Osteoblast (primary cell): ENCODE results near the gene PDE6A. TPM values are rescaled to one million over a fixed set of nuclear protein-coding genes. Genes with fewer than 3 reads are reported as not detected.

Experiments used
- DNase-seq: peaks from one replicate; pipeline ENCODE4 v3.0.0; 2011; ENCODE audit warnings: low spot score, mixed read lengths; ENCODE audit not compliant: insufficient read length; ENCODE audit errors: missing footprints
- H2AFZ ChIP-seq: 2 replicates; pipeline ENCODE4 v1.6.0; 2011; ENCODE audit warnings: mild to moderate bottlenecking, low read length
- H3K27ac ChIP-seq: 2 replicates; pipeline ENCODE4 v1.5.1; 2011; ENCODE audit warnings: mild to moderate bottlenecking, low read depth, low read length, moderate library complexity
- H3K27me3 ChIP-seq: 2 replicates; pipeline ENCODE4 v1.6.0; 2012; ENCODE audit warnings: mild to moderate bottlenecking, control low read depth, inconsistent platforms, low read length, moderate library complexity; ENCODE audit not compliant: insufficient read depth
- H3K36me3 ChIP-seq: 2 replicates; pipeline ENCODE4 v1.5.1; 2011; ENCODE audit warnings: mild to moderate bottlenecking, low read length, control low read depth, moderate library complexity; ENCODE audit not compliant: insufficient read depth
- H3K4me1 ChIP-seq: 2 replicates; pipeline ENCODE4 v1.5.1; 2011; ENCODE audit warnings: mild to moderate bottlenecking, low read length, control low read depth, moderate library complexity; ENCODE audit not compliant: insufficient read depth
- H3K4me2 ChIP-seq: 2 replicates; pipeline ENCODE4 v1.6.0; 2011; ENCODE audit warnings: mild to moderate bottlenecking, low read length; ENCODE audit not compliant: insufficient read depth
- H3K4me3 ChIP-seq: fragments of 200-600 bp; sonication (generic); 3 replicates; pipeline ENCODE4 v1.5.1; 2012; ENCODE audit warnings: mild to moderate bottlenecking, low read length, inconsistent platforms; ENCODE audit not compliant: insufficient read depth
- H3K79me2 ChIP-seq: 2 replicates; pipeline ENCODE4 v1.6.0; 2012; ENCODE audit warnings: mild to moderate bottlenecking, low read length, control low read depth, inconsistent platforms; ENCODE audit not compliant: insufficient read depth
- H3K9me3 ChIP-seq: 2 replicates; pipeline ENCODE4 v1.5.1; 2011; ENCODE audit warnings: low read depth, low read length, control low read depth
- H4K20me1 ChIP-seq: 2 replicates; pipeline ENCODE4 v1.6.0; 2012; ENCODE audit warnings: mild to moderate bottlenecking, low read length, control low read depth; ENCODE audit not compliant: insufficient read depth
- CTCF ChIP-seq: IDR thresholded peaks from 2 replicates; pipeline ENCODE4 v1.5.1; 2011; ENCODE audit warnings: mild to moderate bottlenecking, low read depth, low read length, moderate library complexity; ENCODE audit errors: extremely low read depth
- total RNA-seq: library from RNA; depleted of rRNA; stranded (reverse); fragments of >200 nt; gene quantifications from 2 replicates; pipeline ENCODE4 v1.2.3, GENCODE V29; 2012

Gene PDE6A
- total RNA-seq, 1 donor: under 0.01 TPM

GRCh38 chr5:149888280-149888679, 56.3 kb downstream of the PDE6A start:
- Histone ChIP-seq H4K20me1 (no peaks in the 10 kb centered on the region), H3K36me3 (no peaks in the 10 kb centered on the region), H3K79me2 (no peaks in the 10 kb centered on the region), H3K4me3 (no peak overlapping the region), H3K27ac (no peak overlapping the region), H3K4me1 (peaks cover 26% of the 10 kb centered on the region), H3K27me3 (no peaks in the 10 kb centered on the region), H3K4me2 (no peak overlapping the region), H3K9me3 (no peaks in the 10 kb centered on the region), H2AFZ (no peak overlapping the region)
- TF ChIP-seq CTCF: no peak
- DNase-seq: no peak

- Histone ChIP-seq H3K27ac (peak overlapping the region; percentile 53), H2AFZ (peak overlapping the region; percentile 69), H3K27me3 (no peaks in the 10 kb centered on the region), H3K9me3 (no peaks in the 10 kb centered on the region), H3K36me3 (no peaks in the 10 kb centered on the region), H3K79me2 (no peaks in the 10 kb centered on the region), H3K4me1 (peaks cover 26% of the 10 kb centered on the region), H3K4me3 (peak overlapping the region; percentile 24), H4K20me1 (no peaks in the 10 kb centered on the region), H3K4me2 (peak overlapping the region; percentile 64)
- DNase-seq: no peak
- no peak for TF ChIP-seq CTCF
Measured at GRCh38 chr5:149887622-149888183, 56.9 kb downstream of the PDE6A start.

- no peak for TF ChIP-seq CTCF
- no peak for DNase-seq
- Histone ChIP-seq H3K36me3 (no peaks in the 10 kb centered on the region), H2AFZ (no peak overlapping the region), H3K4me1 (peaks cover 26% of the 10 kb centered on the region), H3K27me3 (no peaks in the 10 kb centered on the region), H3K27ac (peak overlapping the region; percentile 53), H3K9me3 (no peaks in the 10 kb centered on the region), H3K4me3 (peak overlapping the region; percentile 24), H3K79me2 (no peaks in the 10 kb centered on the region), H3K4me2 (peak overlapping the region; percentile 64), H4K20me1 (no peaks in the 10 kb centered on the region)
Measured at GRCh38 chr5:149886692-149887470, 57.7 kb downstream of the PDE6A start.

- peak overlapping the region; percentile 64 for H3K4me2 ChIP-seq
Measured at GRCh38 chr5:149886060-149886459, 58.5 kb downstream of the PDE6A start.

More at GRCh38 chr5:149886060-149886459, 58.5 kb downstream of the PDE6A start:
- Histone ChIP-seq H3K4me1 (peaks cover 26% of the 10 kb centered on the region), H2AFZ (peak overlapping the region; percentile 53), H3K36me3 (no peaks in the 10 kb centered on the region), H3K79me2 (no peaks in the 10 kb centered on the region), H3K27me3 (no peaks in the 10 kb centered on the region), H3K9me3 (no peaks in the 10 kb centered on the region), H3K4me3 (no peak overlapping the region), H3K27ac (peak overlapping the region; percentile 53), H4K20me1 (no peaks in the 10 kb centered on the region)
- no peak for DNase-seq
- no peak for TF ChIP-seq CTCF
